ENCODE data around the gene STAT1.

STAT1 gene

GRCh38 chr2:190994148-190994547 lies 19.8 kb downstream of the STAT1 start:
- DNase-seq, result no peak
- no peak for TF ChIP-seq CTCF (IDR thresholded peaks at IDR 0.05; ENCODE audit: low read depth, low read length)
- Histone ChIP-seq H3K27me3 (no peaks in the 10 kb centered on the region), H3K4me1 (no peaks in the 10 kb centered on the region), H3K4me3 (ENCODE audit: low read depth, low read length) (no peak overlapping the region), H3K9me3 (no peaks in the 10 kb centered on the region), H3K36me3 (peaks cover 68% of the 10 kb centered on the region)

GRCh38 chr2:190993292-190993643 lies 20.7 kb downstream of the STAT1 start:
- Histone ChIP-seq H3K4me3 (ENCODE audit: low read depth, low read length) (no peak overlapping the region), H3K9me3 (no peaks in the 10 kb centered on the region), H3K36me3 (peaks cover 68% of the 10 kb centered on the region), H3K27me3 (no peaks in the 10 kb centered on the region), H3K4me1 (no peaks in the 10 kb centered on the region)
- TF ChIP-seq CTCF (IDR thresholded peaks at IDR 0.05; ENCODE audit: low read depth, low read length), result no peak
- DNase-seq, result no peak

- Histone ChIP-seq H3K4me3 (ENCODE audit: low read depth, low read length) (no peak overlapping the region), H3K9me3 (no peaks in the 10 kb centered on the region), H3K4me1 (no peaks in the 10 kb centered on the region), H3K36me3 (peaks cover 60% of the 10 kb centered on the region), H3K27me3 (no peaks in the 10 kb centered on the region)
- no peak for DNase-seq
- TF ChIP-seq CTCF (IDR thresholded peaks at IDR 0.05; ENCODE audit: low read depth, low read length), result no peak
Measured at GRCh38 chr2:190990132-190990531, 23.8 kb downstream of the STAT1 start.

GRCh38 chr2:190988910-190989309 lies 25.1 kb downstream of the STAT1 start:
- peaks cover 52% of the 10 kb centered on the region for H3K36me3 ChIP-seq
- no peak for TF ChIP-seq CTCF (IDR thresholded peaks at IDR 0.05; ENCODE audit: low read depth, low read length)
- H3K4me1 ChIP-seq, result no peaks in the 10 kb centered on the region; the same call in 1 of the 2 replicates
- no peak for DNase-seq
- H3K9me3 ChIP-seq, result no peaks in the 10 kb centered on the region
- no peaks in the 10 kb centered on the region for H3K27me3 ChIP-seq
- H3K4me3 ChIP-seq (ENCODE audit: low read depth, low read length), result no peak overlapping the region

GRCh38 chr2:190987938-190988337 lies 26.0 kb downstream of the STAT1 start:
- Histone ChIP-seq H3K27me3 (no peaks in the 10 kb centered on the region), H3K36me3 (peaks cover 47% of the 10 kb centered on the region), H3K4me3 (ENCODE audit: low read depth, low read length) (no peak overlapping the region), H3K9me3 (no peaks in the 10 kb centered on the region), H3K4me1 (no peaks in the 10 kb centered on the region; the same call in 1 of the 2 replicates)
- DNase-seq, result no peak
- no peak for TF ChIP-seq CTCF (IDR thresholded peaks at IDR 0.05; ENCODE audit: low read depth, low read length)

GRCh38 chr2:190987116-190987515 lies 26.9 kb downstream of the STAT1 start:
- Histone ChIP-seq H3K4me1 (no peaks in the 10 kb centered on the region; the same call in 1 of the 2 replicates), H3K36me3 (peaks cover 50% of the 10 kb centered on the region)

More at GRCh38 chr2:190987116-190987515, 26.9 kb downstream of the STAT1 start:
- Histone ChIP-seq H3K4me3 (ENCODE audit: low read depth, low read length) (no peak overlapping the region), H3K27me3 (no peaks in the 10 kb centered on the region), H3K9me3 (no peaks in the 10 kb centered on the region)
- TF ChIP-seq CTCF (IDR thresholded peaks at IDR 0.05; ENCODE audit: low read depth, low read length), result no peak
- DNase-seq, result no peak

Data from BE2C (cell line).